GM19043 (cell line): ENCODE data around the gene RGL4.
"Not testable (repeated sequence)": the region's sequence is repeated elsewhere in the genome, so short reads cannot be mapped to it uniquely, and the experiment has no call there.

ENCODE experiments used
- ATAC-seq: cut with Tn5 transposase; IDR thresholded peaks from one replicate; pipeline ENCODE4 v1.9.1; 2021; ENCODE audit warnings: low read depth; ENCODE audit not compliant: unreplicated experiment

RGL4 gene

GRCh38 chr22:23690713-23691112 is at the start of gene RGL4:
Gene RGL4 (plus strand): TSS chr22:23691013. CDS start chr22:23692031, 1,018 bp downstream.
- ATAC-seq: no peak

- not testable (repeated sequence) for ATAC-seq
Measured at GRCh38 chr22:23646526-23646925, 44.3 kb upstream of the RGL4 start.

- ATAC-seq: no peak
Measured at GRCh38 chr22:23649071-23649501, 41.7 kb upstream of the RGL4 start.

GRCh38 chr22:23651676-23652075 is 39.1 kb upstream of the RGL4 start:
- ATAC-seq: no peak

GRCh38 chr22:23652286-23652685 is 38.5 kb upstream of the RGL4 start:
- no peak for ATAC-seq

- no peak for ATAC-seq
Measured at GRCh38 chr22:23652711-23653110, 38.1 kb upstream of the RGL4 start.

GRCh38 chr22:23655891-23656475 is 34.8 kb upstream of the RGL4 start:
- ATAC-seq: no peak

GRCh38 chr22:23657727-23658126 is 33.1 kb upstream of the RGL4 start:
- no peak for ATAC-seq

GRCh38 chr22:23660381-23660780 is 30.4 kb upstream of the RGL4 start:
- ATAC-seq: not testable (repeated sequence)

- ATAC-seq: no peak
Measured at GRCh38 chr22:23670378-23671295, 20.2 kb upstream of the RGL4 start.

GRCh38 chr22:23671387-23671786 is 19.4 kb upstream of the RGL4 start:
- not testable (repeated sequence) for ATAC-seq

- ATAC-seq: not testable (repeated sequence)
Measured at GRCh38 chr22:23672307-23673049, 18.3 kb upstream of the RGL4 start.

GRCh38 chr22:23673050-23673620 is 17.7 kb upstream of the RGL4 start:
- ATAC-seq: no peak

GRCh38 chr22:23673826-23674690 is 16.8 kb upstream of the RGL4 start:
- no peak for ATAC-seq

GRCh38 chr22:23674886-23675501 is 15.8 kb upstream of the RGL4 start:
- ATAC-seq: not testable (repeated sequence)

GRCh38 chr22:23675502-23676415 is 15.1 kb upstream of the RGL4 start:
- no peak for ATAC-seq

GRCh38 chr22:23676841-23677700 is 13.7 kb upstream of the RGL4 start:
- not testable (repeated sequence) for ATAC-seq

- ATAC-seq: no peak
Measured at GRCh38 chr22:23677701-23677995, 13.2 kb upstream of the RGL4 start.
